T-helper 9 cell (primary cell): ENCODE results near the gene PRRC2B.

Experiments
- DNase-seq: peaks from one replicate; pipeline ENCODE4 v3.0.0-alpha.2; 2020

The PRRC2B gene

GRCh38 chr9:131410044-131410491 lies 16.2 kb downstream of the PRRC2B start:
- peak; percentile 11 for DNase-seq

GRCh38 chr9:131411719-131412681 lies 18.1 kb downstream of the PRRC2B start:
- DNase-seq, result no peak

GRCh38 chr9:131416509-131416908 lies 22.6 kb downstream of the PRRC2B start:
- no peak for DNase-seq

- no peak for DNase-seq
Observed at GRCh38 chr9:131417264-131418142, 23.6 kb downstream of the PRRC2B start.

- no peak for DNase-seq
Observed at GRCh38 chr9:131418143-131419025, 24.5 kb downstream of the PRRC2B start.

GRCh38 chr9:131419026-131419614 lies 25.2 kb downstream of the PRRC2B start:
- no peak for DNase-seq

- DNase-seq, result no peak
Observed at GRCh38 chr9:131419716-131420115, 25.8 kb downstream of the PRRC2B start.

GRCh38 chr9:131420980-131421624 lies 27.2 kb downstream of the PRRC2B start:
- DNase-seq, result no peak

GRCh38 chr9:131421691-131422090 lies 27.8 kb downstream of the PRRC2B start:
- DNase-seq, result no peak

- no peak for DNase-seq
Observed at GRCh38 chr9:131422241-131422792, 28.4 kb downstream of the PRRC2B start.

GRCh38 chr9:131423171-131423581 lies 29.3 kb downstream of the PRRC2B start:
- no peak for DNase-seq

- no peak for DNase-seq
Observed at GRCh38 chr9:131426545-131426944, 32.7 kb downstream of the PRRC2B start.

- DNase-seq, result no peak
Observed at GRCh38 chr9:131429121-131430012, 35.5 kb downstream of the PRRC2B start.

- no peak for DNase-seq
Observed at GRCh38 chr9:131432050-131432449, 38.2 kb downstream of the PRRC2B start.

- DNase-seq, result no peak
Observed at GRCh38 chr9:131432597-131433301, 38.9 kb downstream of the PRRC2B start.

GRCh38 chr9:131433302-131433854 lies 39.5 kb downstream of the PRRC2B start:
- DNase-seq, result no peak

GRCh38 chr9:131434673-131435072 lies 40.8 kb downstream of the PRRC2B start:
- no peak for DNase-seq

GRCh38 chr9:131436376-131436775 lies 42.5 kb downstream of the PRRC2B start:
- no peak for DNase-seq

GRCh38 chr9:131436865-131437271 lies 43.0 kb downstream of the PRRC2B start:
- no peak for DNase-seq
